ENCODE data around the gene PRKAR2B.
"Not testable (repeated sequence)": the region's sequence is repeated elsewhere in the genome, so short reads cannot be mapped to it uniquely, and the experiment has no call there.

Gene PRKAR2B

GRCh38 chr7:107049480-107049879, 5.0 kb downstream of the PRKAR2B start:
- DNase-seq, result no peak

- no peak for DNase-seq
Observed at GRCh38 chr7:107049971-107050532, 5.5 kb downstream of the PRKAR2B start.

GRCh38 chr7:107051376-107051775, 6.9 kb downstream of the PRKAR2B start:
- DNase-seq, result no peak

- not testable (repeated sequence) for DNase-seq
Observed at GRCh38 chr7:107054965-107055364, 10.5 kb downstream of the PRKAR2B start.

- DNase-seq, result not testable (repeated sequence)
Observed at GRCh38 chr7:107056058-107056457, 11.6 kb downstream of the PRKAR2B start.

- DNase-seq, result no peak
Observed at GRCh38 chr7:107056728-107057473, 12.4 kb downstream of the PRKAR2B start.

- DNase-seq, result no peak
Observed at GRCh38 chr7:107057474-107057833, 12.9 kb downstream of the PRKAR2B start.

GRCh38 chr7:107059468-107059867, 15.0 kb downstream of the PRKAR2B start:
- DNase-seq, result no peak

GRCh38 chr7:107063245-107064120, 19.0 kb downstream of the PRKAR2B start:
- DNase-seq, result no peak

GRCh38 chr7:107064255-107064654, 19.8 kb downstream of the PRKAR2B start:
- no peak for DNase-seq

GRCh38 chr7:107065929-107066247, 21.4 kb downstream of the PRKAR2B start:
- DNase-seq, result no peak

- no peak for DNase-seq
Observed at GRCh38 chr7:107068156-107068555, 23.7 kb downstream of the PRKAR2B start.

- DNase-seq, result no peak
Observed at GRCh38 chr7:107069457-107069856, 25.0 kb downstream of the PRKAR2B start.

GRCh38 chr7:107070710-107071109, 26.2 kb downstream of the PRKAR2B start:
- no peak for DNase-seq

- DNase-seq, result no peak
Observed at GRCh38 chr7:107071129-107071528, 26.6 kb downstream of the PRKAR2B start.

GRCh38 chr7:107072133-107072532, 27.6 kb downstream of the PRKAR2B start:
- no peak for DNase-seq

GRCh38 chr7:107075863-107076574, 31.5 kb downstream of the PRKAR2B start:
- no peak for DNase-seq

- no peak for DNase-seq
Observed at GRCh38 chr7:107076781-107077698, 32.5 kb downstream of the PRKAR2B start.

GRCh38 chr7:107077699-107078516, 33.4 kb downstream of the PRKAR2B start:
- no peak for DNase-seq

- DNase-seq, result no peak
Observed at GRCh38 chr7:107078517-107078966, 34.0 kb downstream of the PRKAR2B start.

Data from activated T-cell treated with anti-CD3 and anti-CD28 coated beads for 4 hours (primary cell).